Measurements from ENCODE around the gene TNFSF11.

DNA sequence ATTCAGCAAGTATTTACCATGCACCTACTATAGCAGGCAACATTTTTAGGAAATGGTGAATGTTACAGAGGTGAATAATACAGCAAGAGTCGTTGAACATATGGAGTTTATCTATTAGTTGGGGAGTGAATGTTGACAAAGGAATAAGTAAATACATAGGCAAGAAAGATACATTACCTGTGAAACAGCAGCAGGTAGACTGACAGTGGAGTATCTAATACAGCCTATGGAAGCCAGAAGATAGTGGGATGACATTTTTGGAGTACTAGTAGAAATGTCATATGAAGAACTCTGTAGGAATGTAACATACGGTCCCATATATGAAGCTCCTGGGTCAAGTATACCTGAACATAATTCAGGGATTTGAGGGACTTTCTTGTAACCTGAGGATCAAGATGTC is 2.1 kb upstream of the TNFSF11 start:
- TF ChIP-seq, protein P1, sequence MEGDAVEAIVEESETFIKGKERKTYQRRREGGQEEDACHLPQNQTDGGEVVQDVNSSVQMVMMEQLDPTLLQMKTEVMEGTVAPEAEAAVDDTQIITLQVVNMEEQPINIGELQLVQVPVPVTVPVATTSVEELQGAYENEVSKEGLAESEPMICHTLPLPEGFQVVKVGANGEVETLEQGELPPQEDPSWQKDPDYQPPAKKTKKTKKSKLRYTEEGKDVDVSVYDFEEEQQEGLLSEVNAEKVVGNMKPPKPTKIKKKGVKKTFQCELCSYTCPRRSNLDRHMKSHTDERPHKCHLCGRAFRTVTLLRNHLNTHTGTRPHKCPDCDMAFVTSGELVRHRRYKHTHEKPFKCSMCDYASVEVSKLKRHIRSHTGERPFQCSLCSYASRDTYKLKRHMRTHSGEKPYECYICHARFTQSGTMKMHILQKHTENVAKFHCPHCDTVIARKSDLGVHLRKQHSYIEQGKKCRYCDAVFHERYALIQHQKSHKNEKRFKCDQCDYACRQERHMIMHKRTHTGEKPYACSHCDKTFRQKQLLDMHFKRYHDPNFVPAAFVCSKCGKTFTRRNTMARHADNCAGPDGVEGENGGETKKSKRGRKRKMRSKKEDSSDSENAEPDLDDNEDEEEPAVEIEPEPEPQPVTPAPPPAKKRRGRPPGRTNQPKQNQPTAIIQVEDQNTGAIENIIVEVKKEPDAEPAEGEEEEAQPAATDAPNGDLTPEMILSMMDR (IDR thresholded peaks at IDR 0.05): no peak
- TF ChIP-seq EP300 (IDR thresholded peaks at IDR 0.05) (no peak), POLR2A (IDR thresholded peaks at IDR 0.05) (no peak)
